Posterior vena cava (tissue), 2 donors: ENCODE data around the gene SAAL1. TPM values are rescaled to one million over a fixed set of nuclear protein-coding genes. Genes with fewer than 3 reads are reported as not detected.
"Not testable (repeated sequence)": the region's sequence is repeated elsewhere in the genome, so short reads cannot be mapped to it uniquely, and the experiment has no call there.

Experiments
- DNase-seq: peaks from one replicate; pipeline ENCODE4 v3.0.0-alpha.2; 2020; ENCODE audit warnings: low spot score
- intact Hi-C, 2 donors: fragments of 100-400 bp; cut with DNase I; formaldehyde crosslinking; loops; one replicate each; pipeline versions ENCODE4 v1.14.1 to v1.14.2; 2022 to 2023
- long read RNA-seq, 2 donors: library from polyadenylated mRNA; unstranded; transcript quantifications; one replicate each; pipeline ENCODE4 v2.0.0, GENCODE V29; 2020 to 2021
- total RNA-seq, 2 donors: library from RNA; stranded (reverse); fragmentation: NEBNext Ultra II Directional; extraction: Animal tissue kit (Norgen Biotek cat#: 25700); gene quantifications; one replicate each; pipeline ENCODE4 v1.2.1, GENCODE V29; 2021
- donor health status: DM: yes; HTN: yes; CAD: no.
- donor health status: DM: yes; HTN: yes; CAD: no.

The SAAL1 gene
- 10 to 100 TPM in 1 of 2 donors, 1 to 10 TPM in 1; 9.9 to 10.2 TPM for total RNA-seq
- long read RNA-seq, donor 1, partial matches to known transcripts: 1 of 7 reads
- long read RNA-seq, donor 1, other reads (novel, unspliced or antisense): 2 of 7 reads
- long read RNA-seq, donor 2, transcript SAAL1-202 (12 exons, 1,582 nt): major isoform, 13 of 28 reads
- long read RNA-seq, donor 2, transcript SAAL1-201 (12 exons, 1,518 nt): minor isoform, 5 of 28 reads
- long read RNA-seq, donor 2, partial matches to known transcripts: 3 of 28 reads
- long read RNA-seq, donor 2, other reads (novel, unspliced or antisense): 7 of 28 reads

- peak; percentile 95 for DNase-seq
- intact Hi-C loops: no loop called here
Observed at GRCh38 chr11:18105802-18106574, at the start of gene SAAL1. TSS of gene SAAL1 (minus strand) at chr11:18106082. CDS start at chr11:18106041, 41 bp downstream.

- intact Hi-C loops: no loop called here
- DNase-seq: no peak
Observed at GRCh38 chr11:18151581-18151980, 45.7 kb upstream of the SAAL1 start.

GRCh38 chr11:18145837-18146236 lies 40.0 kb upstream of the SAAL1 start:
- intact Hi-C loops: no loop called here
- DNase-seq: no peak

- no peak for DNase-seq
- intact Hi-C loops: no loop called here
Observed at GRCh38 chr11:18145025-18145424, 39.1 kb upstream of the SAAL1 start.

GRCh38 chr11:18144243-18144642 lies 38.4 kb upstream of the SAAL1 start:
- intact Hi-C loops: no loop called here
- no peak for DNase-seq

GRCh38 chr11:18140145-18140544 lies 34.3 kb upstream of the SAAL1 start:
- DNase-seq: no peak
- intact Hi-C loops: no loop called here

GRCh38 chr11:18137186-18137800 lies 31.4 kb upstream of the SAAL1 start:
- intact Hi-C loops: no loop called here
- no peak for DNase-seq

GRCh38 chr11:18135308-18135707 lies 29.4 kb upstream of the SAAL1 start:
- DNase-seq: no peak
- intact Hi-C loops: no loop called here

- intact Hi-C loops: no loop called here
- DNase-seq: no peak
Observed at GRCh38 chr11:18132341-18132740, 26.5 kb upstream of the SAAL1 start, which contains the start of gene MRGPRX3. TSS of gene MRGPRX3 (plus strand) at chr11:18132571. CDS start at chr11:18137203, 4,632 bp downstream.

- intact Hi-C loops, DNase-seq: not testable (repeated sequence)
Observed at GRCh38 chr11:18131115-18131514, 25.2 kb upstream of the SAAL1 start.

GRCh38 chr11:18121331-18121828 lies 15.5 kb upstream of the SAAL1 start:
- intact Hi-C loops, DNase-seq: not testable (repeated sequence)

GRCh38 chr11:18115360-18116127 lies 9.7 kb upstream of the SAAL1 start:
- DNase-seq: no peak
- intact Hi-C loops: no loop called here

GRCh38 chr11:18111005-18111404 lies 5.1 kb upstream of the SAAL1 start:
- DNase-seq: no peak
- intact Hi-C loops: no loop called here

- no peak for DNase-seq
- intact Hi-C loops: no loop called here
Observed at GRCh38 chr11:18108254-18108653, 2.4 kb upstream of the SAAL1 start.

GRCh38 chr11:18106688-18107087 lies 806 bp upstream of the SAAL1 start:
- DNase-seq: no peak
- intact Hi-C loops: no loop called here

GRCh38 chr11:18105086-18105801 lies 638 bp downstream of the SAAL1 start:
- no peak for DNase-seq
- intact Hi-C loops: no loop called here

GRCh38 chr11:18100926-18101656 lies 4.8 kb downstream of the SAAL1 start:
- no peak for DNase-seq
- intact Hi-C loops: no loop called here

- intact Hi-C loops: no loop called here
- DNase-seq: no peak
Observed at GRCh38 chr11:18093959-18094358, 11.9 kb downstream of the SAAL1 start.
